HG03108 (cell line): ENCODE results near the gene PLCD4.

Experiments
- ATAC-seq: cut with Tn5 transposase; IDR thresholded peaks from one replicate; pipeline ENCODE4 v1.9.1; 2021; ENCODE audit warnings: moderate library complexity; ENCODE audit not compliant: unreplicated experiment

Gene PLCD4

GRCh38 chr2:218662377-218662776 is 54.7 kb downstream of the PLCD4 start:
- ATAC-seq, result no peak

GRCh38 chr2:218662827-218663226 is 55.1 kb downstream of the PLCD4 start:
- no peak for ATAC-seq

- ATAC-seq, result no peak
These were observed 56.2 kb downstream of the PLCD4 start for GRCh38 chr2:218663901-218664300.

- ATAC-seq, result no peak
These were observed 57.0 kb downstream of the PLCD4 start for GRCh38 chr2:218664653-218665052.

- no peak for ATAC-seq
These were observed 63.5 kb downstream of the PLCD4 start for GRCh38 chr2:218671097-218671653.

- peak; percentile 98 for ATAC-seq
These were observed 64.2 kb downstream of the PLCD4 start, which contains the start of the genes RNF25 and STK36 for GRCh38 chr2:218671654-218672566. Gene RNF25 (minus strand): TSS chr2:218672002. CDS start chr2:218671970, 32 bp downstream. Gene STK36 (plus strand): TSS chr2:218672086. CDS start chr2:218672830, 744 bp downstream.

- no peak for ATAC-seq
These were observed 71.4 kb downstream of the PLCD4 start for GRCh38 chr2:218679119-218679518.

- ATAC-seq, result no peak
These were observed 72.4 kb downstream of the PLCD4 start for GRCh38 chr2:218680061-218680460.
